22Rv1 (cell line): ENCODE measurements around the gene NTRK3.

ENCODE experiments used
- ZFX ChIP-seq: fragments of 450-650 bp; IDR thresholded peaks from 2 replicates; pipeline ENCODE4 v1.6.1; 2017; ENCODE audit warnings: antibody characterized with exemption, borderline replicate concordance
- TF ChIP-seq, protein P1 (sequence below): fragments of 450-650 bp; IDR thresholded peaks from 2 replicates; pipeline ENCODE4 v1.5.1; 2017; ENCODE audit warnings: mild to moderate bottlenecking

DNA sequence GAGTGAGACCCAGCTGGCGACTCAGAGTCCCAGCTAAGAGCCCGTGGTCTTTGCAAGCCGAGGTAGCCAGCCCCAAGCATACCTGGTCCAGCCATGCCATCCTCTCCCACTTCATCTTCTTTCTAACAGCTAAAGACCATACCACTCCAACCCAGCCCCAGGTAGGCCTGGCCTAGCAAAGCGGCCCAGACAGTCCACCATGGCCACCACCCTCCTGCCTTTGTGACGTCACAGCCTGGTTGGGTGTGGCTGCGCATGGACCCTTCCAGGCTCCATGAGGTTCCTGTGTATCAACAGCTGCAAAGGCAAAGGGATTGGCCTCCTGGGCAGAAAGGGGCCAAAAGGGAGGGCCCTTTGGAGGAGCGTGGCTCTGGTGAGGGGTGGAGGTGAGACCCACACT is 4.1 kb downstream of the NTRK3 start:
- TF ChIP-seq, protein P1, sequence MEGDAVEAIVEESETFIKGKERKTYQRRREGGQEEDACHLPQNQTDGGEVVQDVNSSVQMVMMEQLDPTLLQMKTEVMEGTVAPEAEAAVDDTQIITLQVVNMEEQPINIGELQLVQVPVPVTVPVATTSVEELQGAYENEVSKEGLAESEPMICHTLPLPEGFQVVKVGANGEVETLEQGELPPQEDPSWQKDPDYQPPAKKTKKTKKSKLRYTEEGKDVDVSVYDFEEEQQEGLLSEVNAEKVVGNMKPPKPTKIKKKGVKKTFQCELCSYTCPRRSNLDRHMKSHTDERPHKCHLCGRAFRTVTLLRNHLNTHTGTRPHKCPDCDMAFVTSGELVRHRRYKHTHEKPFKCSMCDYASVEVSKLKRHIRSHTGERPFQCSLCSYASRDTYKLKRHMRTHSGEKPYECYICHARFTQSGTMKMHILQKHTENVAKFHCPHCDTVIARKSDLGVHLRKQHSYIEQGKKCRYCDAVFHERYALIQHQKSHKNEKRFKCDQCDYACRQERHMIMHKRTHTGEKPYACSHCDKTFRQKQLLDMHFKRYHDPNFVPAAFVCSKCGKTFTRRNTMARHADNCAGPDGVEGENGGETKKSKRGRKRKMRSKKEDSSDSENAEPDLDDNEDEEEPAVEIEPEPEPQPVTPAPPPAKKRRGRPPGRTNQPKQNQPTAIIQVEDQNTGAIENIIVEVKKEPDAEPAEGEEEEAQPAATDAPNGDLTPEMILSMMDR, result no peak
- no peak for TF ChIP-seq ZFX
